Suprapubic skin (tissue), 4 donors: ENCODE results near the gene STOML1. TPM values are rescaled to one million over a fixed set of nuclear protein-coding genes. Genes with fewer than 3 reads are reported as not detected.

Source experiments
- DNase-seq, 2 donors: peaks; one replicate each; pipeline ENCODE4 v3.0.0-alpha.2; 2019; ENCODE audit warnings: low spot score in 2 of 2
- H3K27ac ChIP-seq: fragments of 200-600 bp; sonication (generic); one replicate; pipeline ENCODE4 v1.5.1; 2019
- H3K27me3 ChIP-seq: fragments of 200-600 bp; sonication (generic); one replicate; pipeline ENCODE4 v1.5.1; 2019
- H3K36me3 ChIP-seq: fragments of 200-600 bp; sonication (generic); one replicate; pipeline ENCODE4 v1.5.1; 2019
- H3K4me1 ChIP-seq: fragments of 200-600 bp; sonication (generic); one replicate; pipeline ENCODE4 v1.5.1; 2019
- H3K4me3 ChIP-seq: fragments of 200-600 bp; sonication (generic); one replicate; pipeline ENCODE4 v1.5.1; 2019; ENCODE audit warnings: mild to moderate bottlenecking
- H3K9me3 ChIP-seq: fragments of 200-600 bp; sonication (generic); one replicate; pipeline ENCODE4 v1.5.1; 2019
- CTCF ChIP-seq, 2 donors: fragments of 200-600 bp in 1 of 2; fragments of 450-650 bp in 1 of 2; sonication (generic) in 1 of 2; IDR thresholded peaks; one replicate each; pipeline ENCODE4 v1.5.1; 2016 to 2019; ENCODE audit warnings: antibody characterized with exemption in 2 of 2, mild to moderate bottlenecking in 1 of 2, moderate library complexity in 1 of 2
- EP300 ChIP-seq: sonication (generic); formaldehyde crosslinking; IDR thresholded peaks from one replicate; pipeline ENCODE4 v1.6.1; 2017; ENCODE audit warnings: antibody characterized with exemption
- POLR2A ChIP-seq, 2 donors: fragments of 450-650 bp; IDR thresholded peaks; one replicate each; pipeline ENCODE4 v1.6.1; 2017; ENCODE audit warnings: antibody characterized with exemption in 2 of 2, mild to moderate bottlenecking in 2 of 2, moderate library complexity in 2 of 2
- POLR2AphosphoS5 ChIP-seq, 3 donors: sonication (generic); formaldehyde crosslinking; IDR thresholded peaks; one replicate each; pipeline ENCODE4 v1.6.1; 2017; ENCODE audit warnings: antibody characterized with exemption in 3 of 3
- WGBS: methylation state at CpG from one replicate; pipeline ENCODE4 v1.1.5; 2018; 5-methylcytosine and 5-hydroxymethylcytosine counted together
- total RNA-seq, 4 donors: library from RNA; depleted of rRNA; stranded (reverse); fragments of >200 nt; gene quantifications; one replicate each; pipeline ENCODE4 v1.1.0, GENCODE V29; 2016

Gene STOML1
- total RNA-seq = 10 to 100 TPM in 3 of 4 donors, 1 to 10 TPM in 1; 9.7 to 25.3 (median 10.7) TPM

- WGBS = under 1% methylated on average over 31 of the region's 72 CpGs
- no peaks in the 10 kb centered on the region for H3K27me3 ChIP-seq
- no peaks in the 10 kb centered on the region for H3K9me3 ChIP-seq
- peak within 1 kb of the TSS; percentile 85 for H3K27ac ChIP-seq
- no peaks in the 10 kb centered on the region for H3K36me3 ChIP-seq
- DNase-seq = peak; percentile 93 to 94
- TF ChIP-seq CTCF (IDR thresholded peaks at IDR 0.05) (peak; percentile 94 to 99), POLR2AphosphoS5 (IDR thresholded peaks at IDR 0.05) (peak in 2 of 3 donors; percentile 17 to 66), POLR2A (IDR thresholded peaks at IDR 0.05) (peak in 1 of 2 donors; percentile 37), EP300 (no peak)
- peak within 1 kb of the TSS; percentile 81 for H3K4me3 ChIP-seq
- peaks cover 80% of the 10 kb centered on the region for H3K4me1 ChIP-seq
Observed at GRCh38 chr15:73991726-73992593, at the start of gene STOML1. STOML1 (minus strand) TSS chr15:73992295; CDS start chr15:73992223, 72 bp downstream.

- DNase-seq = peak in 1 of 2 donors; percentile 48
- Histone ChIP-seq H3K27me3 (no peaks in the 10 kb centered on the region), H3K4me1 (peaks cover 36% of the 10 kb centered on the region), H3K4me3 (no peak overlapping the region), H3K27ac (peak overlapping the region; percentile 79), H3K9me3 (no peaks in the 10 kb centered on the region), H3K36me3 (peaks cover 44% of the 10 kb centered on the region)
- 66% methylated on average over 10 of the region's 10 CpGs for WGBS
- TF ChIP-seq CTCF (IDR thresholded peaks at IDR 0.05) (no peak), POLR2A (IDR thresholded peaks at IDR 0.05) (no peak), EP300 (no peak), POLR2AphosphoS5 (IDR thresholded peaks at IDR 0.05) (no peak)
Observed at GRCh38 chr15:74041311-74041756, 49.2 kb upstream of the STOML1 start.

- WGBS = 75% methylated on average over 7 of the region's 7 CpGs
Observed at GRCh38 chr15:74040109-74040850, 48.2 kb upstream of the STOML1 start.

GRCh38 chr15:74039656-74040010, 47.5 kb upstream of the STOML1 start:
- peaks cover 56% of the 10 kb centered on the region for H3K36me3 ChIP-seq
- 60% methylated on average over 5 of the region's 5 CpGs for WGBS
- DNase-seq = no peak
- H3K27ac ChIP-seq = no peak overlapping the region
- no peak for TF ChIP-seq POLR2AphosphoS5 (IDR thresholded peaks at IDR 0.05)
- no peak for TF ChIP-seq POLR2A (IDR thresholded peaks at IDR 0.05)
- TF ChIP-seq EP300 = no peak
- no peak for TF ChIP-seq CTCF (IDR thresholded peaks at IDR 0.05)
- H3K4me3 ChIP-seq = no peak overlapping the region
- no peaks in the 10 kb centered on the region for H3K27me3 ChIP-seq
- peaks cover 36% of the 10 kb centered on the region for H3K4me1 ChIP-seq
- no peaks in the 10 kb centered on the region for H3K9me3 ChIP-seq

More at GRCh38 chr15:74040109-74040850, 48.2 kb upstream of the STOML1 start:
- Histone ChIP-seq H3K36me3 (peaks cover 55% of the 10 kb centered on the region), H3K4me1 (peaks cover 36% of the 10 kb centered on the region), H3K27me3 (no peaks in the 10 kb centered on the region), H3K4me3 (no peak overlapping the region), H3K9me3 (no peaks in the 10 kb centered on the region), H3K27ac (peak overlapping the region; percentile 79)
- peak in 1 of 2 donors; percentile 69 for DNase-seq
- no peak for TF ChIP-seq EP300
- TF ChIP-seq CTCF (IDR thresholded peaks at IDR 0.05) = no peak
- TF ChIP-seq POLR2AphosphoS5 (IDR thresholded peaks at IDR 0.05) = no peak
- TF ChIP-seq POLR2A (IDR thresholded peaks at IDR 0.05) = no peak
